ENCODE results near the gene PLEKHA6.

PLEKHA6 gene

DNA sequence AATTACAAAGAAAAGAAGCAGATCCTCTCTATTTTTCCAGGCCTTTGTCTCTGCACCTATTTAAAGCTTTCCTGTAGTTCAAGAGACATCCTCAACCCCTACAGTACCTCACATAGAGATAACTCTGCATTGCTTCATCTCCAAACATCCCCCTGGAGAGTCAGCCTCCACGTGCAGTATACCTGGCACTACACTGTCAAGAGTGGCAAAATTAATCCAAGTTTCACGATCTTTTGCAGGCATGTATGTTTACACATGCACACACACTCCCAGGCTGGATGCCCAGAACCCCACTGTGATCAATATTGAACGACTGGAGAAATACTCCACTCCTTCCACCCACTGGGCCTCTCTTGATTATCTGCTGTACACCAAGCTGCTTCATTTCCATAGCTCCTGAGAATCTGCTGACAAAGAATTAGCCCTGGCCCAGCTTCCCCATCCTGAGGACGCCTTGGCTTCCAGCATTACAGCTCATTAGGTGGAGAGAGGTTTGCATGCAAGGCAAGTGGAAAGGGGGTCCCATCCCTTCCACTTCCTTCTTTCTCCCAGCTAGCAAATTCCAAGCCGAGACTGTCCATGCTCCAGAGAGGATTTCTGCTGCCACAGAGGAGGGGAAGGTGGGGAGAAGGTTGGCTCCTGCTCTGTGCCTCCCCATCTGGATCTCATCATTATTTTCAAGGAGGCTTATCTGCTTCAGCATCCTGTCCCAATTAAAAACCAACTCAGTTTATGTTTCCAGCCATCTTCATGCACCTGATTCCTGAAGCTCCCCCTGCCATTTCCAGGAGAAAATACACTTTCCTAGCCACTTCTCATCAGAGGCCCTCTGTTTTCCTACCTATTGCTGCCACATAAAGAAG, 79.4 kb downstream of the PLEKHA6 start:
- H3K9me3 Mint-ChIP-seq: no peaks in the 10 kb centered on the region
- H3K4me1 Mint-ChIP-seq (ENCODE audit: low read depth): peaks cover 62% of the 10 kb centered on the region
- H3K36me3 Mint-ChIP-seq (ENCODE audit: low read depth): no peaks in the 10 kb centered on the region
- no peaks in the 10 kb centered on the region for H3K27me3 Mint-ChIP-seq
- intact Hi-C loops (cut with micrococcal nuclease): no loop called here
- no peak overlapping the region for H3K27ac Mint-ChIP-seq
- no peak overlapping the region for H3K4me3 Mint-ChIP-seq

DNA sequence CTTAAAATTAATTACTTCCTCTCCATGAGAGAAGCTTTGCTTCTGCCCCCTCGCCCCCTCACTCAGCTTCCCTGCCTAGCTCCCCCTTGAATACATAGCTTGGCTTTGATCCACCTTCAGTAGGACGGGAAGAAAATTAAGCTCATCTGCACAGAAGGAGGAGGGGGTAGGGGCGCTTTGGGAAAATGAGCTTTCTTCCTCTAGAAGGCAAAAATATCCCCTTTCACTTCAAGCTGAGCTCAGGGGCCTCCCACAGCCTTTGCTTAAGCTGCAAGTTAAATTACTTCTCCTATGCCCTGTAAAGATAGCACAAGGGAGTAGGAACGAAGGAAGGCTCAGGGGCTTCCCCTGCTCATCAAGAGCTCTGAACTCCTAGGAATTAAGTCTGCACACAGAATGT, 80.8 kb downstream of the PLEKHA6 start:
- intact Hi-C loops (cut with micrococcal nuclease): no loop called here
- no peak overlapping the region for H3K4me3 Mint-ChIP-seq
- H3K36me3 Mint-ChIP-seq (ENCODE audit: low read depth): no peaks in the 10 kb centered on the region
- peaks cover 72% of the 10 kb centered on the region for H3K4me1 Mint-ChIP-seq (ENCODE audit: low read depth)
- H3K27ac Mint-ChIP-seq: no peak overlapping the region
- no peaks in the 10 kb centered on the region for H3K27me3 Mint-ChIP-seq
- no peaks in the 10 kb centered on the region for H3K9me3 Mint-ChIP-seq

DNA sequence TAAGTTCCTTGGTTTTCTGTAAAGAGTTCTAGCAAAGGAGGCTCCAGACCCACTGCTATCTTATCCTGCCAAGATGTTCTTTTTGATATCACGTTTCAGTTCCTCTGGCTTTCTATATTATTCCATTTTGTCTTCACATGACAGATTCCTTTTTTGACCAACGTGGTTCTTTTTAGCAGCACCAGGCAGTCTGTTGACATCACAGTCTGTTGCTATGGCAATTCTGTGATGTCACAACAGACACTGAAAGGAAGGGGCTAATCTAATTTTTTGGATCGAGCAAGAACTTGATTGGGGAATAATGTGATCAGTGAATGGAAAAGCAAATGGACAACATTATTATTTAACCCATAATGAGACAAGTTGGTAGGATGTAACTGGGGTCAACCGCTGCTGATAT, 81.5 kb downstream of the PLEKHA6 start:
- no peaks in the 10 kb centered on the region for H3K27me3 Mint-ChIP-seq

DNA sequence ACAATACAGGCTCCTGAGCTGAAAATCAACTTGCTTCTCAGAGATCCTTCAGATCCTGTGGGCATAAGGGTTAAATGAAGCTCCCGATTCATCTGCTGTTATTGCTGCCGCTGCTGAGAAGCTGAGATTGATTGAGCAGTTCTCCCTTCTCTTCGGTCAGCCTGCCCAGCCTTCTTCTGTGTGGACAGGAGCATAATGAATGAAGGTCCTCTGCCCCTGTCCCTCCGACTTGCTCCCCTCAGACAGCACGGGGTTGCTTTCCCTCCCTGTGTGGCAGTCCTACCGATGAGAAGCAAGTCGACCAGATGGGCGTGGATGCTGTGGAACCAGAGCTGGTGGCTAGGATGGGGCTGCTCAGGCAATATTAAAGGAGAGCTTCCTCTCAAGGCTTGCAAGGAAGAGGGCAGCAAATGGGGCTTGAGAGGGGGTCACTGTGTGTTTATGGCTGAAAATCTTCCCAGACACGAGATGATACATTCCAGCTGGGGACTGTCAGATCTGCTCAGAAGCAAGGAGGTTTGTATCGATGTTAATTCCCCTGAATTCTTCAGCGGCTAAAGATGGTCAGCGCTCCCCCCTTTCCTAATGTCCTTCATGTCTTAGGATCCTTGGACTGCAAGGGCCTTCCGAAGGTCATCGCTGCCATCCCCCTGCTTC, 82.0 kb downstream of the PLEKHA6 start:
- Mint-ChIP-seq H3K9me3 (no peaks in the 10 kb centered on the region), H3K36me3 (ENCODE audit: low read depth) (no peaks in the 10 kb centered on the region), H3K4me1 (ENCODE audit: low read depth) (peaks cover 62% of the 10 kb centered on the region), H3K4me3 (no peak overlapping the region), H3K27me3 (no peaks in the 10 kb centered on the region), H3K27ac (no peak overlapping the region)
- intact Hi-C loops (cut with micrococcal nuclease): no loop called here

More for the DNA sequence above, 81.5 kb downstream of the PLEKHA6 start:
- Mint-ChIP-seq H3K27ac (no peak overlapping the region), H3K4me3 (no peak overlapping the region), H3K9me3 (no peaks in the 10 kb centered on the region), H3K36me3 (ENCODE audit: low read depth) (no peaks in the 10 kb centered on the region), H3K4me1 (ENCODE audit: low read depth) (peaks cover 67% of the 10 kb centered on the region)
- intact Hi-C loops (cut with micrococcal nuclease): no loop called here

DNA sequence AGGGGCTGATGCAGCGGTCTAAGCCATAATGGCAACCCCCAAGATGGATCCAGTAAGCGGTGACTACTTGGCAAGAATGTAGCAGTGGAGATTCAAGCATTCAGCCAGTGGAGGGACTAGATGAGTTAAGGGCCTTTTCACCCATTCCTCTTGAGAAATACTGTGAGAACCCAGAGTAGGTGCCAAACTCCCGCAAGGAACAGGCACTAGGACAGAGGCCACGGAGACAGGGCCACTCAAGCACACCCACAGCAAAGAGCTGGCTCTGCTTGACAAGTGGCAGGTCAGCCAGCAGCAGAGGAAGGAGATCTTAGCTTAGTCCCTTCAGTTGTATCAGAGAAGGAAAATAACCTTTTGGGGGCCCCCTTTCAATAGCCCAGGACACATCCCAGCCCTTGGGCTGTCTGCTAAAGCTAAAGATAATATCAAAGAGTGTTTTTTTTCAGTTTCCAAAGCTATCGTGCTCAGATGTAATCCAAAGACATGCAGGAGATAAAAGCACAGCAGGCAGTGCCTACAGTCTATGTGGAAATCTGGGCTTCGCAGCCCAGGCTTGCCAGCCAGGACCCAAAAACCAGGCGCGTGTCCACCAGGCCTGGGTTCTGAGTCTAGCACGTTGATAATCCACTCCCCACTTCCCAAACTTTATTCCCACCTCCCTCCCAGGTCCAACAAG, 83.9 kb downstream of the PLEKHA6 start:
- Mint-ChIP-seq H3K27me3 (no peaks in the 10 kb centered on the region), H3K9me3 (no peaks in the 10 kb centered on the region), H3K36me3 (ENCODE audit: low read depth) (no peaks in the 10 kb centered on the region), H3K4me1 (ENCODE audit: low read depth) (peaks cover 50% of the 10 kb centered on the region), H3K27ac (no peak overlapping the region), H3K4me3 (no peak overlapping the region)
- intact Hi-C loops (cut with micrococcal nuclease): no loop called here

DNA sequence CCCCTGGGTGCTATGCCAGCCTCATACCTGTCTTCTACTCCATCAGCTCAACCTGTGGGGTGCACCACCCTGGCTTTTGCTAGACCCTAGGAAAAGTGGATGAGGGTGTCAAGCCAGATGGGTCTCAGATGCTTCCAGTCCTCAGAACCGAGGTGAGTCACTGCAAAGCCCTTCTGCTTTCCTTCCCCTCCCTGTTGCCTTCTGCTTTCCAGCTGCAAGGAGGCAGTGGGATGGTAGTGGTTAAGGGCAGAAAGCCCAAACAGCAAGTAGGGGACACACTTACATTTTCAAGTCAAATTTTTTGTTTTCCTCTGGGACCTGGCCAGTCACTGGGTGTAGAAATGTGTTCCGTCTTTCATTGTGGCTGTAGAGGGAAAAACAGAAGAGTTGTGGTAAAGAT, 85.3 kb downstream of the PLEKHA6 start:
- Mint-ChIP-seq H3K9me3 (no peaks in the 10 kb centered on the region), H3K27ac (no peak overlapping the region), H3K4me1 (ENCODE audit: low read depth) (peaks cover 38% of the 10 kb centered on the region), H3K4me3 (no peak overlapping the region), H3K36me3 (ENCODE audit: low read depth) (no peaks in the 10 kb centered on the region), H3K27me3 (no peaks in the 10 kb centered on the region)
- intact Hi-C loops (cut with micrococcal nuclease): no loop called here

DNA sequence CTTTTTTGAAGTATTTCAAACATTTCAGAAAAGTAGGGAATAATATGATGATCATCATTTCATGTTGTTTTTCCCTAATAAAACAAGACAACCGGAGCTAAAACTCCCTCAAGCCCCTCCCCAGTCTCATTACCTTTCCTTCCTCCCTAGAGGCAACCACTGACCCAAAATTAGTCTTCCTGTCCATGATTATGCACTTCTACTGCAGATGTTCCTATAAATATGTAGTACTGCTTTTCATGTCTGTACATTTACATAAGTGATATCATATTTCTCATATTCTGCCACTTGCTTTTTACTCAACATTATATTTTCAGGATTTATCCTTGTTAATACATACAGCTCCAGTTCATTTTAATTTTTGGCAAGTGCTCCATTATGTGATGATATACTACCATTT, 87.2 kb downstream of the PLEKHA6 start:
- intact Hi-C loops (cut with micrococcal nuclease): no loop called here
- Mint-ChIP-seq H3K4me1 (ENCODE audit: low read depth) (peaks cover 23% of the 10 kb centered on the region), H3K36me3 (ENCODE audit: low read depth) (no peaks in the 10 kb centered on the region), H3K27me3 (no peaks in the 10 kb centered on the region), H3K27ac (no peak overlapping the region), H3K4me3 (no peak overlapping the region), H3K9me3 (no peaks in the 10 kb centered on the region)

DNA sequence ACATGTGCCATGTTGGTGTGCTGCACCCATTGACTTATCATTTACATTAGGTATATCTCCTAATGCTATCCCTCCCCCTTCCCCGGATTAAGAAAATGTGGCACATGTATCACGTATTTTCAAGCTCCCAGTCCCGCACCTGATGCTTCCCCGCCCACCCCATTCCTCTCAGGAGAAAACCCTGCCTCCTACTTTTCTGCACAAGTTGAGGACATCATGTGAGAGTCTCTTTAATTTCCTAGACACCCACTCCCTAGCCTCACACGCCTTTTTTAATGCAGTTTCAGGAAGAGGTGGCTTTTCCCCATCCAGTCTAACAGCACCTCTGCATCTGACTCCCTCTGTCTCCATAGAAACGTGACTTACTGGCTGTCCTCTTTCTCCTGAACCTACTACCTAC, 87.8 kb downstream of the PLEKHA6 start:
- H3K4me3 Mint-ChIP-seq: no peak overlapping the region
- intact Hi-C loops (cut with micrococcal nuclease): no loop called here
- no peaks in the 10 kb centered on the region for H3K36me3 Mint-ChIP-seq (ENCODE audit: low read depth)
- no peaks in the 10 kb centered on the region for H3K27me3 Mint-ChIP-seq
- H3K4me1 Mint-ChIP-seq (ENCODE audit: low read depth): peaks cover 22% of the 10 kb centered on the region
- no peak overlapping the region for H3K27ac Mint-ChIP-seq
- H3K9me3 Mint-ChIP-seq: no peaks in the 10 kb centered on the region

DNA sequence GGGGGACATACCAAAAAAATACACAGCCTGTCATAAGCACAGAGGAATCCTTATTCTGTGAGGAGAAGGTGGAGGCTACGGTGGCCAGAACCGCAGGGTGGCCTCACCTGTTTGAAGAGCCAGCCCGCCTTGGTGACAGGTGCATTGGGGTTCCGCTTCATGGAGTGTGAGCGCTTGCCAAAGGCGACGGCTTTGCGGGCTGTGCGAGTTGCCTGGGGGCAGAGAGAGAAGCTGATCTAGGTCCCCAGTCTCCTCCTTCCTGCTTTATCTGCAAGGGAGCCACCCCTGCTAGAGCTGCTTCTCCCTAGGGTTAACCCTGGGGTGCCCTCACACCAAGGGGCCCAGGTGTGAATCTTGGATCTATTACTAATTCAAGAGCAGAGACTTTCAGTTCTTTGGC, 91.6 kb downstream of the PLEKHA6 start:
- H3K36me3 Mint-ChIP-seq (ENCODE audit: low read depth): no peaks in the 10 kb centered on the region
- no peaks in the 10 kb centered on the region for H3K27me3 Mint-ChIP-seq
- no peaks in the 10 kb centered on the region for H3K9me3 Mint-ChIP-seq
- no peaks in the 10 kb centered on the region for H3K4me1 Mint-ChIP-seq (ENCODE audit: low read depth)
- H3K4me3 Mint-ChIP-seq: no peak overlapping the region
- intact Hi-C loops (cut with micrococcal nuclease): no loop called here
- no peak overlapping the region for H3K27ac Mint-ChIP-seq

DNA sequence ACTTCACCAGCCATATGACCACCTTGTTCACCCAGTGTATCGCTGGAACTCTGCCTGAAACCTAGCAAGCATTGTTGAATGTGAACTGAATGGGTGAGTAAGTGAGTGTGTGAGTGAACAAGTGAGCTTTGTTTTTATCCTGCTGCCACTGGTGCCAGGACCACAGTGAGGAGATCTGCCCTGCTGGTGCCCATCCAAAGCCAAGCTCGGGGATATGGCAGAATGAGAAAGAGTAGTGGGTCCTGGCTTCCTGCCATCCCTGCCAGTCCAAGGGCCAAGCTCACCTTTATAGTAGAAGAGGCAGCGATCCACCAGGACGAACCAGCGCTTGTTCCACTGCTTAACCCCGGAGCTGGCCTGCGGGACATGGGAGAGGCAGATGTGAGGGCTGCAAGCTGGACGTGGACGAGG, 92.5 kb downstream of the PLEKHA6 start:
- intact Hi-C loops (cut with micrococcal nuclease): no loop called here
- Mint-ChIP-seq H3K36me3 (ENCODE audit: low read depth) (no peaks in the 10 kb centered on the region), H3K4me3 (no peak overlapping the region), H3K4me1 (ENCODE audit: low read depth) (no peaks in the 10 kb centered on the region), H3K27me3 (no peaks in the 10 kb centered on the region), H3K27ac (no peak overlapping the region), H3K9me3 (no peaks in the 10 kb centered on the region)

DNA sequence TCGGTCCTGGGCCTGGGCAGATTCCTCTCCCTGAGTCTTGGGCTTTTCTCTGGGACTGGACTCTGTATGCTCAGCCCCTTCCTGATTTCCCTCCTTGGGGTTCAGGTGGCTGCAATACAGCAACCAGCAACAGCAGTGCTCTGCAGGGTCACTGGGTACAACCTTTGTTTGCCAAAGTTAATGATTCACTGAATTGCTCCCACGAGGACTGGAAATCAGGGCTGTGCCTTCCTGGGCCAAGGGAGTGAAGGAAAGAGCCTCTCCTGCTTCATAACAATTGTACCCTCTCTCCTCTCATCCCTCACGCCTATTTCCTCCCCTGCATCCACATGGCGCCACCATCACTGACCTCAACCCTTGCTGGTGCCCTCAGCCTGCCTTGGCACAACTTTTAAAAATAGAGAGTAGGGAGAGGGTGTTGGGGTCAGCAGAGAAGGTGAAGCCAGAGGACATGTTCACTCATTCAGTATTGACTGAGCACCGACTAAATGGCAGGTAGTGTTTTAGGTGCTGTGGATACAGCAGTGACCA, 93.2 kb downstream of the PLEKHA6 start:
- Mint-ChIP-seq H3K27ac (no peak overlapping the region), H3K9me3 (no peaks in the 10 kb centered on the region), H3K27me3 (no peaks in the 10 kb centered on the region), H3K4me3 (no peak overlapping the region), H3K4me1 (ENCODE audit: low read depth) (no peaks in the 10 kb centered on the region), H3K36me3 (ENCODE audit: low read depth) (no peaks in the 10 kb centered on the region)
- intact Hi-C loops (cut with micrococcal nuclease): no loop called here

DNA sequence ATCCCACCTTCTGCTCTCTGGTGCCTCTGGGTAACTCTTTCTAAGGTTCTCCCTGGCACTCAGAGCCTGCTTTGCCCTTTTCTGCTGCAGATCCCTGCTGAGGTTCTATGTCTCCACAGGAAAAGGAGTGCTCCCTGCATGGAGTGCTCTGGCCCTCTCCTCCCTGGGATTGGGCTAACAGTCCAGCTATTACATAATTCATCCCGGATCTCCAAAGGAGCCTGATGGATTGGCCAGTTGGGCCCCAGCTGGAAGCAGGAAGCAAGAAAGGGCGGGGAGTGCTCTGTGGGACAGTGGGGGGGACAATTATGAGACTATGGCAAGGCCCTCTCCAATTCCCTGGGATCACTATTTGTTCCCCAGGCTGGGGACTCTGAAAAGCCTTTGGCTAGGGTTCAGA, 94.1 kb downstream of the PLEKHA6 start:
- H3K4me3 Mint-ChIP-seq: no peak overlapping the region
- no peaks in the 10 kb centered on the region for H3K4me1 Mint-ChIP-seq (ENCODE audit: low read depth)
- H3K9me3 Mint-ChIP-seq: no peaks in the 10 kb centered on the region
- no peaks in the 10 kb centered on the region for H3K36me3 Mint-ChIP-seq (ENCODE audit: low read depth)
- H3K27me3 Mint-ChIP-seq: no peaks in the 10 kb centered on the region
- no peak overlapping the region for H3K27ac Mint-ChIP-seq
- intact Hi-C loops (cut with micrococcal nuclease): no loop called here

DNA sequence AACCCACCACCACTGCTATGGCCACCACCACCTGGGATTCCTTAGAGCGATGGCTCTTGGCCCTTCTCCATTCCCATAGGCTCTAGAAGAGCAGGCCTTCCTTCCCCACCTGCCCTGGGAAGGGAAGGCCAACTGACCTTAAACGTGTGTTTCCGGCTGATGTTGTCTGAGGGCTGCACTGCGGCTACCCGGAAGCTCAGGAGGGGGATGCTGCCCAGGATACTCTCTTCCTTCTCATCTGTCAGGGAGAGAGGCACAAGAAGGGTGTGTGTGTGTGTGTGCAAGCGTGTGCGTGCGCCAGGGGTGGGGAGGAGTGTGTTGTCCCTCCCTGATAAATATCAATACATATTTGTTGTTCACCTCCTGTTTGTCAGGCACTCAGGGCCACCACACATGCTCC, 94.9 kb downstream of the PLEKHA6 start:
- no peaks in the 10 kb centered on the region for H3K36me3 Mint-ChIP-seq (ENCODE audit: low read depth)
- H3K27ac Mint-ChIP-seq: no peak overlapping the region
- no peak overlapping the region for H3K4me3 Mint-ChIP-seq
- H3K4me1 Mint-ChIP-seq (ENCODE audit: low read depth): no peaks in the 10 kb centered on the region
- H3K9me3 Mint-ChIP-seq: no peaks in the 10 kb centered on the region
- intact Hi-C loops (cut with micrococcal nuclease): no loop called here
- H3K27me3 Mint-ChIP-seq: no peaks in the 10 kb centered on the region

DNA sequence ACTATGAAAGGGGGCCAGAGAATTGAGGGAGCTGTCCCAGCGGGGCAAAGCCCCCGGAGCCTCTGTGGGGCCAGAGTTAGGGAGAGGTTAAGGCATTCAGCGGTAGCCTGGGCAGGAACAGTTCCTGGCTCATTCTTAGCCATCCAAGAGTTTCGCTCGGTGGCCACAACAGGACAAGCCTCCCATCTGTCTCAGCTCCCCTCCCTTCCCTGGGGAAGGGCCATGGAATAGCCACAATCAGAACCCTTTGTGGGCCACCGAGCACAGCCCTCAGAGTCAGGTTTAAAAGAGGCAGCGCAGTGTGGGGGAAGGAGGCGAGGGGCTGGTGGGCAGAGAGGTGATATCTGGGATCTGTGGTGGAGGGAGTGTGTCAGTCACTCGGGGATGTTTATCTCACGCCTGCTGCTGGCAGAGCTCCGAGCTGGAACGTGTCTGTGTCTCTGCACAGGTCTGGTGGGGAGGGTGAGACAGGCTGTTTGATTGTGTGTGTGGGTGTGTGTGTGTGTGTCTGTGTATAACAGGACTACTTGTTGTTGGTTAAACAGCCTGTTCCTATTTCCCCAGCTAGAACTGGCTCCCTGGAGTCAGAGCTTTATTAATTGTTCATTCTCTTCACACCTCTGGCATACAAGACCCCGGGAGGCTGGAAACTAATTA, 96.3 kb downstream of the PLEKHA6 start:
- intact Hi-C loops (cut with micrococcal nuclease): no loop called here

More for the DNA sequence above, 96.3 kb downstream of the PLEKHA6 start:
- no peaks in the 10 kb centered on the region for H3K36me3 Mint-ChIP-seq (ENCODE audit: low read depth)
- no peak overlapping the region for H3K4me3 Mint-ChIP-seq
- H3K27me3 Mint-ChIP-seq: no peaks in the 10 kb centered on the region
- H3K9me3 Mint-ChIP-seq: no peaks in the 10 kb centered on the region
- H3K27ac Mint-ChIP-seq: no peak overlapping the region
- peaks cover 3% of the 10 kb centered on the region for H3K4me1 Mint-ChIP-seq (ENCODE audit: low read depth)
